ENCODE data around the gene SLC39A5. TPM values are rescaled to one million over a fixed set of nuclear protein-coding genes. Genes with fewer than 3 reads are reported as not detected.

The SLC39A5 gene
- total RNA-seq, 1 donor from 2014 or later: 0.80 TPM

- ATAC-seq (peak; percentile 66), DNase-seq (ENCODE audit: low spot score) (no peak)
- intact Hi-C loops (cut with DNase I): no loop called here
These were observed 23.2 kb upstream of the SLC39A5 start for GRCh38 chr12:56206452-56207166.

GRCh38 chr12:56208006-56208405 lies 21.8 kb upstream of the SLC39A5 start:
- DNase-seq (ENCODE audit: low spot score) (no peak), ATAC-seq (no peak)
- intact Hi-C loops (cut with DNase I): no loop called here

DNA sequence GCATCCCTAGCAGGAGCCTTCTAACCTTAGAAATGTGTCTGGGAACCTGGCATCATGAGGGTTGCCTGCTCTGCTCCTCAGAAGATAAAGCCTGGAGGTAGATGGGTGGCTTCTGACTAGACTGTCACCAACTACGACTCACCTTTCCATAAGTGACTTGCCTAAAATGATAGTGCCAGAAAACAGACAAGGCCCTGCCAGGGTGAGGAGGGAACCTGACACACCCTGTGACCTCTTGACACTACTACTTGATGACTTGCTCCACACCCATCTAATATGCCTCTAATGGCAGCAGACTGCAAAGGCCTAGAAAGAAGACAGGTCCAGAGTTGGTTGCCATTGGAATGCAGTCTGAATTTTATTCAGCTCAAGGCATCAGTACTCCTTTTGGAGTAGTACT lies 17.5 kb upstream of the SLC39A5 start:
- intact Hi-C loops (cut with DNase I): no loop called here

DNA sequence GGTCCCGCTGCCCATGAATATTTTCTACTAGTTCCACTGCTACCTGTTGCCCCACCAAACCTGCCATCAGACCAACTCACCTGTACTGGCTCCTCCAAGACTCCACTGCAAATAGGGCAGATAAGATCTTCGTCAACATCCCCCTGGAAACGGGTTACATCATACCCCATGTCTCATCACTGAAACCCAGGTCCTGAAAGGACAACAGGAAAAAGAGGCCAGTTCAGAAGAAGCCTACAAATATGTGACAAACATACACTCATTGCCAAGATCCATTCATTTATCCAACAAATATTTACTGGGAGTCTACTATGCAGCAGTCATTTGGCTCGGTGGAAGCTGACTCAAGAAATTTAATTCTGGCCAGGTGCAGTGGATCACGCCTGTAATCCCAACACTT lies 16.0 kb upstream of the SLC39A5 start:
- DNase-seq (ENCODE audit: low spot score) (no peak), ATAC-seq (no peak)
- intact Hi-C loops (cut with DNase I): no loop called here

More for the DNA sequence above, 17.5 kb upstream of the SLC39A5 start:
- no peak for ATAC-seq
- no peak for DNase-seq (ENCODE audit: low spot score)

DNA sequence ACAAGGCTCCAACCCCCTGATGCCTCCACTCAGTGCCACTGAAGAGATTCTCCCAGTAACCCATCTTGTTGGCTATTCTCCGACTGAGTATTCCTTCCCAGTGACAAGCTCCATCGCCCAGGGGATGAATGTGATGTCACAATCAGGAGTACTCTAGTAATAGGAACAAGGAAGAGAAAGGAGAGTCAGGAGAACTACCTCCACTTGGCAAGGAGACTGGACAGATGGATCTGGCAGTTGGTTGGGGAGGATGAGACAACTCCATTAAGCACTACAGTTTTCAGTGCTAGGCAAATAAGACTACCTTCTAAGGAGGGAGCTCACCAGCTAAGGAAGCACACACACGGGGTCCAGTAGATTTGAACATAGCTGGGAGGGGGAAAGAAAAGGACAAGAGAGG lies 13.4 kb upstream of the SLC39A5 start:
- ATAC-seq: no peak
- no peak for DNase-seq (ENCODE audit: low spot score)
- intact Hi-C loops (cut with DNase I): no loop called here

DNA sequence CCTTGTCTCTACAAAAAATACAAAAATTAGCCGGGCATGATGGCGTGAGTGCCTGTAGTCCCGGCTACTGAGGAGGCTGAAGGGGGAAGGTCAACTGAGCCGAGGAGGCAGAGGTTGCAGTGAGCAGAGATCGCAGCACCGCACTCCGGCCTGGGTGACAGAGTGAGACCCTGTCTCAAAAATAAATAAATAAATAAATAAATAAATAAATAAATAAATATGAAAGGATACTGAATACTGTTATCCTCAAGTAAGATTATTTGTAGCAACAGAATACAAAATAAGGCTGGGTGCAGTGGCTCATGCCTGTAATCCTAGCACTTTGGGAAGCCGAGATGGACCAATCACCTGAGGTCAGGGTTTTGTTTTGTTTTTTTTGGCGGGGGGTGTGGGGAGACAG lies 10.0 kb upstream of the SLC39A5 start:
- DNase-seq (ENCODE audit: low spot score) (no peak), ATAC-seq (no peak)
- intact Hi-C loops (cut with DNase I): no loop called here

DNA sequence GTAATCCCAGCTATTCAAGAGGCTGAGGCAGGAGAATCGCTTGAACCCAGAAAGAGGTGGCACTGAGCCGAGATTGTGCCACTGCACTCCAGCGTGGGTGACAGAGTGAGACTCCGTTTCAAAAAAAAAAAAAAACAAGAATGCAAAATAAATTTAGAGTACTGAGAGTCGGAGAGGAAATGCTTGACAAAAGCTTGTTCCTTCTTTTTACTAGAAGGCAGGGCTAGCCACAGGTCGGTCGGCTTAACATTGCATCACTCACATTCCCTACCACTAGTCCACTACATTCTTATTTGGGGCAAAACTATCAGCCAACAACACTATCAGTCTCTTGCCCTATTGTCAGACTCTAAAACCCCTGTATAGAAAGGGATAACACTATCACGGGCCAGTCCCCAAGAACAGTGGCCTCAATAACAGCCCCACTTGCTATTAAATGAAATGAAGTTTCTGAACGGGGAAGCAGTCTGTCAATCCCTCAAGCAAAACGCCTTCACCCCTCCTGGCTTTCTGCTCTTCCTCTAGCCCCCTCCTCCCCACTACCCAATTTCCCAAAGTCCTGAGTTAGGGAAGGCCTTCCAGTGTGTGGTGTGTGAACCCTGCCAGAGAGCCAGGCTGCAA lies 9.1 kb upstream of the SLC39A5 start:
- ATAC-seq: no peak
- intact Hi-C loops (cut with DNase I): no loop called here
- no peak for DNase-seq (ENCODE audit: low spot score)

GRCh38 chr12:56221232-56221756 lies 8.6 kb upstream of the SLC39A5 start:
- intact Hi-C loops (cut with DNase I): no loop called here
- DNase-seq (ENCODE audit: low spot score) (peak; percentile 78), ATAC-seq (peak; percentile 32)

DNA sequence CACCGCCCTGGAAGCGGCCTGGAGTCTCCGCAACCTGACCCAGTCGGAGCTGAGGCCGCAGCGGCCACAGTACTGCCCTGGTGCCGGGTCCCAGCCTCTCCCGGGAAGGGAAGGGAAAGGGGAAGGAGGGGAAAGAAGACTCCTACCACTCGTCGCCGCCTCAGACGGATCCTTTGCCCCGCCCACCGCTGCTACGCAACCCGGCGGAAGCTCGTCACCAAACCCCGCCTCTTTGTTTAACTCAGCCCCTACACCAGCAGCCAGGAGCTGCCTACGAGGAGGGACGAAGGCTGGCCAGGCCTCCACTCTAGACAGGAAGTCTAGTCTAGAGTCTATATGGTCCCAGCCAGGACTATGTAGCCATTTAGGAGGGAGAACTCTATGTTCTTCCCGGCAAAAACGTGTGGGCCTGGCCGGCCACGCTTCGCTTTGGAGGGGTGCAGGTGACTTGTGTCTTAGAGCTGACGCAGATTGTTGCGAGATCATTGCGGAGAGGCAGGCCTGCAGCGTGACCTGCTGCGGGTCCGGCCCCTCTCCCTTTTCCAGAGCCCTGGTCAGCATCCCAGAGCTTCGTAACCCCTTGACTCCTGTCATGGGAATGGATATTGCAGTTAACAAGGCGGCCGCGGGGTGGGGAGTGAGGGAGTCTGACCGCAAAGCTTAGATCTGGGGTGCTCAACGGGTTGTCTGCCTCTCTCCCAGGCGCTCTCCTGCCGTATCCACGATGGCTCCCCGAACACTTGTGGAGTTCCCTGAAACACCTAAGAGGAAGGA lies 7.9 kb upstream of the SLC39A5 start, which contains the start of gene RNF41:
RNF41 (minus strand) TSS at position 166 of the 774 bp plus-strand sequence. CDS start 7,875 bp downstream, outside the sequence.
- intact Hi-C loops (cut with DNase I): no loop called here

GRCh38 chr12:56222531-56222895 lies 7.3 kb upstream of the SLC39A5 start:
- intact Hi-C loops (cut with DNase I): no loop called here
- ATAC-seq (no peak), DNase-seq (ENCODE audit: low spot score) (no peak)

More for the DNA sequence above, 7.9 kb upstream of the SLC39A5 start, which contains the start of gene RNF41:
- ATAC-seq (peak; percentile 95), DNase-seq (ENCODE audit: low spot score) (peak; percentile 99)

GRCh38 chr12:56223571-56224101 lies 6.2 kb upstream of the SLC39A5 start:
- DNase-seq (ENCODE audit: low spot score): no peak
- intact Hi-C loops (cut with DNase I): no loop called here
- ATAC-seq: no peak

- intact Hi-C loops (cut with DNase I): no loop called here
- ATAC-seq (peak; percentile 91), DNase-seq (ENCODE audit: low spot score) (peak; percentile 98)
These were observed 5.6 kb upstream of the SLC39A5 start, which contains the start of gene NABP2 for GRCh38 chr12:56224102-56224701. TSS of gene NABP2 (plus strand) at chr12:56224342. CDS start at chr12:56224857, 515 bp downstream.

DNA sequence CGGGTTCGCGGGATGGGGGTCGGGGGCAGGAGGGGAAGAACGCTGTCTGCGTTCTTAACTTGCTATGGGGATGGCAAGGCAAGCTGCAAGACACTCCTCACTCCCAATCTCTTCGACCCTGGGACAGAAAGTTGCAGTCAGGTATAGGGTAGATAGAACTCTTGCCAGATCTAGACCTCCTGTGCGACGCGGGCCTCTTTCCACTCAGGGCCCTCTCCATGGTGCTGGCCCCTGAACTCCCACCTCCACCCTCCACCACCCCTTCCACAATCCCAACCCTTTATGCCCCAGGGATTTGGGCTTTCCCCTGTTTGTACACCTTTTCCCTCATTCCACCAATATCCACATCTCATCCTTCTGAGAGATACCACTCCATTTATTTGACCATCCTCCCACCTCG lies 4.9 kb upstream of the SLC39A5 start:
- intact Hi-C loops (cut with DNase I): no loop called here
- DNase-seq (ENCODE audit: low spot score): no peak
- no peak for ATAC-seq

- DNase-seq (ENCODE audit: low spot score): no peak
- intact Hi-C loops (cut with DNase I): no loop called here
- ATAC-seq: no peak
These were observed 769 bp upstream of the SLC39A5 start for GRCh38 chr12:56229082-56229481.

- ATAC-seq: no peak
- DNase-seq (ENCODE audit: low spot score): no peak
- intact Hi-C loops (cut with DNase I): loop anchor here (5.0 kb wide), 1 partner anchor 192 kb away; no protein-coding TSS in a partner anchor
These were observed 757 bp downstream of the SLC39A5 start for GRCh38 chr12:56230432-56231183.

GRCh38 chr12:56231184-56231582 lies 1.3 kb downstream of the SLC39A5 start:
- no peak for ATAC-seq
- intact Hi-C loops (cut with DNase I): loop anchor here (5.0 kb wide), 1 partner anchor 191 kb away; no protein-coding TSS in a partner anchor
- no peak for DNase-seq (ENCODE audit: low spot score)

DNA sequence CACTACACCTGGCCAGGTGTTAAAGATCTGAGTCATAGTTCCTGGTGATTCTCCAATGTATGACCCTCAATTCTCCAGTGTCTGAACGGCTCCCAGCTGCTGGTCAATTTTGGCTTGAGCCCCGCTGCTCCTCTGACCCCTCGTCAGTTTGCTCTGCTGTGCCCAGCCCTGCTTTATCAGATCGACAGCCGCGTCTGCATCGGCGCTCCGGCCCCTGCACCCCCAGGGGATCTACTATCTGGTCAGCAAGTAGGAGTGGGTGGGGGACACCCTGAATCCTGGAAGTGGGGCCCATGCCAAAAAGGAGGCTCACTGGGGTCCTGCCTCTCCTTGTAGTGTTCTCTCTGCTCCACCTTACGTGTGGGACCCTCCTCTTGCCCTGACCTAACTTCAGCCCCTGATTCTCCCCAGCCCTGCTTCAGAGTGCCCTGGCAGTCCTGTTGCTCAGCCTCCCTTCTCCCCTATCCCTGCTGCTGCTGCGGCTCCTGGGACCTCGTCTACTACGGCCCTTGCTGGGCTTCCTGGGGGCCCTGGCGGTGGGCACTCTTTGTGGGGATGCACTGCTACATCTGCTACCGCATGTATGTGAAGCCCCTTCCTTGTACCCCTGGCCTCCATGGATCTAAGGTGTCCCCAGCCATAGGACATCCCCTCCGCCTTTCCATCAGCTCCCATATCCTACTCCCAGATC lies 5.0 kb downstream of the SLC39A5 start:
- DNase-seq (ENCODE audit: low spot score) (no peak), ATAC-seq (no peak)
- intact Hi-C loops (cut with DNase I): loop anchor here (5.0 kb wide), 1 partner anchor 187 kb away; no protein-coding TSS in a partner anchor
